GM12801 (cell line): ENCODE data around the gene MYO1D.

Experiments used
- TF ChIP-seq, protein P1 (sequence below): IDR thresholded peaks from one replicate; pipeline ENCODE4 v1.5.1; 2011; ENCODE audit warnings: control low read depth; ENCODE audit not compliant: insufficient read length; ENCODE audit errors: extremely low read depth

The MYO1D gene

DNA sequence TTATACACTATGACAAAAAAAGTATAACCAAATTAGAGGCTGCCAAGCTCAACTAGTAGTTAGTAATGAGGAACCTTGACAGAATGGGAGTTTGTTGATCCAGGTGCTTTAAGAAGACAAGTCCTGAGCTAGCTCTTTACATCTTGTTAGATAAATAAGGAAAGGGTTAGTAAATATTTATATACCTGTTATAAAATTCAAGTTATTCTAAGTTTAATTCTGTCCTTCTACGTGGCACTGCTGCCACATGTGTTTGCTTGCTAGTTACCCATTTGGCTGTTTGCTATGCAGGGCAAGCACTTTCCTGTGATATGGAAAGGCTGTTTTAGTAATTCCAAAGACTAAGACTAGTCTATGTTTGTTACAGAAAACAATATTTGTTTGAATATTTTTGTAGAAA, 180.5 kb downstream of the MYO1D start:
- TF ChIP-seq, protein P1, sequence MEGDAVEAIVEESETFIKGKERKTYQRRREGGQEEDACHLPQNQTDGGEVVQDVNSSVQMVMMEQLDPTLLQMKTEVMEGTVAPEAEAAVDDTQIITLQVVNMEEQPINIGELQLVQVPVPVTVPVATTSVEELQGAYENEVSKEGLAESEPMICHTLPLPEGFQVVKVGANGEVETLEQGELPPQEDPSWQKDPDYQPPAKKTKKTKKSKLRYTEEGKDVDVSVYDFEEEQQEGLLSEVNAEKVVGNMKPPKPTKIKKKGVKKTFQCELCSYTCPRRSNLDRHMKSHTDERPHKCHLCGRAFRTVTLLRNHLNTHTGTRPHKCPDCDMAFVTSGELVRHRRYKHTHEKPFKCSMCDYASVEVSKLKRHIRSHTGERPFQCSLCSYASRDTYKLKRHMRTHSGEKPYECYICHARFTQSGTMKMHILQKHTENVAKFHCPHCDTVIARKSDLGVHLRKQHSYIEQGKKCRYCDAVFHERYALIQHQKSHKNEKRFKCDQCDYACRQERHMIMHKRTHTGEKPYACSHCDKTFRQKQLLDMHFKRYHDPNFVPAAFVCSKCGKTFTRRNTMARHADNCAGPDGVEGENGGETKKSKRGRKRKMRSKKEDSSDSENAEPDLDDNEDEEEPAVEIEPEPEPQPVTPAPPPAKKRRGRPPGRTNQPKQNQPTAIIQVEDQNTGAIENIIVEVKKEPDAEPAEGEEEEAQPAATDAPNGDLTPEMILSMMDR: no peak

- TF ChIP-seq, protein P1: no peak
Measured at GRCh38 chr17:32695864-32696263, 181.1 kb downstream of the MYO1D start.

DNA sequence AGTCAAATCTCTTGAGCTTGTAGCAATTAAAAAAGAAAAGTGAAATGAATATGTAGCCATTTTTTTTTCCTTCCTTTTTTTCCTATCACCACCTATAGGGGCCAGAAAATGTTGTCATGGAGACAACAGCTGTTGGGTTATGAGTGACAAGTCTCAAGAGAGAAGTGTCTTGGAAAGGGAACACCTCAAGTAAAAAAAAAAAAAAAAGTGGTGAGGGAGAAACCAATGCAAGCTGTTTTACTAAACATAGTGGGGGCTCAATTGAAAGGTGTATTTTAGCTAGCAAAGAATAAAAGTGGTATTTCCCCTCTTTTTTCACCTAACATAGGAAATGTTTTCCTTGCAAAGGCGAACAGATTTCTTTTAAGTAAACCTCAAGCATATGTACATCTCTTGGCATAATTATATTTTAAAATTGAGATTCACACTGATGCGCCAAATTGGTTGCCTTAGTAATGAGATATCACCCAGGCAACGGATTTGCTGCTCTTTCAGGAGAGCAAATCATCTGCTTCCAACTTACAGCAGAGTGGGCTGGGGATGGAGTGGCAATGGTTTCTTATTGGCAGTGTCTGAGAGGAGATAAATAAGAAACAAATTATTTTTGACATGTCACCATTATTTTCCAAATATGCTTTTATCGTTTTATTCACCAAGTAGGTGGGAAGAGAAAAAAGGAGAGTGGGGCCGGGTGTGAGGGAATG, 183.6 kb downstream of the MYO1D start:
- TF ChIP-seq, protein P1: no peak

DNA sequence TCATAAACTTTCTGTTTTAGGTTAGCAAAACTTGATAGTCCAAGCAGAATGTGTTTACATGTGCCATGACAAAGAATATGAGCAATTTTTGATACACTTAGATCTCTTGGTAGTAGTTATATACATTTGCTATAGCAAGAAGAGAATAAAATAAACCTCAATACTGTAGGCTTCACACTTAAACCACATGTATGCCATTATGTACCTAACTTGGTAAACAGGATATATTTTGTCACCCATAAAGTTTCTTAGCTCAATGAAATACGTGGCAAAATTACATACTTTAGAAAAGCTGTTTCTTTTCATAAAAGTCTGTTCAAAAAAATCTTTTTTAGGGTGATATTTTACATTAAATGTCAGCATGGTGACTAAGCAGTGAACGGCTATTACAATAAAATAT, 184.7 kb downstream of the MYO1D start:
- TF ChIP-seq, protein P1: no peak

DNA sequence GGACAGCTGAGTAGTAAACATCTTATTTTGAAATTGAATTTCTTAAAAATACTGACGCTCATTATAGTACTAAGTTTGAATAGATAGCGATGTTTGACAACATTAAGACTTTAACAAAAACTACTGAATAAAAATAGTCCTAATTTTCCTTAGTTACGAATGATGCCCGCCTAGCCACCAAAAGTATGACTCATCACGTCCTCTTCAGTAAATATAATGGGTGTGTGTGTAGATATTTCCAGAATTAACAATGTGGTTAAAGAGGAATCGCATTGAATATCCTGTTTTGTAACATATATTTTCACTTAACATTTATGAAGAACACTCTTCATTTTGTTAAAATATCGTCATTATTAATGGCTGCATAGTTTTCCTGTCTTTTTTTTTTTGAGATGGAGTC, 187.6 kb downstream of the MYO1D start:
- TF ChIP-seq, protein P1: no peak

DNA sequence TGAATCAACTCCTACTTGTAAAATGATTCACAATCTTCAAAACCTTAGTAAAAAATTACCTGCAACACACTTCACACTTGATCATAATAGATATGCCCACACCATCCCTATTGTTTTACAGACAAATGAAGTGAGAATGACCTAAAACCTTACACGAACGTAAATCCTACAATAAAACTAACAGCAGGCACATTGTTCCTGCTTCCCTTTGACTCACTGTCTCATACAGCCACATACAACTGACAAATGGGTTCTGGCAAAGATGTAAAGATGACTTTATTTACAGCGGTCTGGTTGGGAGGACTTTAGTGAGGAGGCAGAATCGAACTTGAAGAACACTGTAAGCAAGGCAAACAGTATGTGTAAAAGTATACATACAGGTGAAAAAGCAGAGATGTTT, 188.7 kb downstream of the MYO1D start:
- TF ChIP-seq, protein P1: no peak

GRCh38 chr17:32684087-32684958, 192.6 kb downstream of the MYO1D start:
- TF ChIP-seq, protein P1: no peak
